HL-60/S4 treated with retinoic acid at 250 ng/mL for 4 days and 3 days (cell line): Measurements from ENCODE around the gene AMELY.
"Not testable (repeated sequence)": the region's sequence is repeated elsewhere in the genome, so short reads cannot be mapped to it uniquely, and the experiment has no call there.

ENCODE experiments used
- in situ Hi-C: fragments of 300-500 bp; cut with MboI; formaldehyde crosslinking; loops from 2 replicates; pipeline ENCODE4 v1.7.0; 2022; ENCODE audit warnings: low sequenced_read_pairs

Gene AMELY

GRCh38 chrY:6911253-6911881 is at the start of gene AMELY:
TSS of gene AMELY (minus strand) at chrY:6911752. CDS start at chrY:6872608, 39,144 bp downstream.
- in situ Hi-C loops, result no loop called here

- in situ Hi-C loops, result no loop called here
Measured at GRCh38 chrY:6949947-6950346, 38.4 kb upstream of the AMELY start.

GRCh38 chrY:6948378-6948777 is 36.8 kb upstream of the AMELY start:
- in situ Hi-C loops, result no loop called here

- in situ Hi-C loops, result no loop called here
Measured at GRCh38 chrY:6947695-6948094, 36.1 kb upstream of the AMELY start.

GRCh38 chrY:6935497-6935896 is 23.9 kb upstream of the AMELY start:
- in situ Hi-C loops, result no loop called here

GRCh38 chrY:6931779-6932396 is 20.3 kb upstream of the AMELY start:
- in situ Hi-C loops, result no loop called here

- in situ Hi-C loops, result no loop called here
Measured at GRCh38 chrY:6929237-6929636, 17.7 kb upstream of the AMELY start.

GRCh38 chrY:6928265-6928664 is 16.7 kb upstream of the AMELY start:
- in situ Hi-C loops, result no loop called here

- in situ Hi-C loops, result no loop called here
Measured at GRCh38 chrY:6921061-6921460, 9.5 kb upstream of the AMELY start.

GRCh38 chrY:6913362-6913761 is 1.8 kb upstream of the AMELY start:
- in situ Hi-C loops, result no loop called here

- in situ Hi-C loops, result no loop called here
Measured at GRCh38 chrY:6910372-6911252, 940 bp downstream of the AMELY start, which contains the start of gene TBL1Y. TSS of gene TBL1Y (plus strand) at chrY:6910697. CDS start at chrY:7025085, 114,388 bp downstream.

- in situ Hi-C loops, result no loop called here
Measured at GRCh38 chrY:6909856-6910255, 1.7 kb downstream of the AMELY start.

- in situ Hi-C loops, result no loop called here
Measured at GRCh38 chrY:6909118-6909521, 2.4 kb downstream of the AMELY start.

- in situ Hi-C loops, result not testable (repeated sequence)
Measured at GRCh38 chrY:6908021-6908420, 3.5 kb downstream of the AMELY start.

GRCh38 chrY:6907591-6907990 is 4.0 kb downstream of the AMELY start:
- in situ Hi-C loops, result no loop called here

GRCh38 chrY:6902116-6902515 is 9.4 kb downstream of the AMELY start:
- in situ Hi-C loops, result not testable (repeated sequence)

- in situ Hi-C loops, result no loop called here
Measured at GRCh38 chrY:6895236-6895635, 16.3 kb downstream of the AMELY start.

- in situ Hi-C loops, result no loop called here
Measured at GRCh38 chrY:6894496-6894895, 17.1 kb downstream of the AMELY start.

GRCh38 chrY:6849384-6849783 is 62.2 kb downstream of the AMELY start:
- in situ Hi-C loops, result no loop called here

- in situ Hi-C loops, result not testable (repeated sequence)
Measured at GRCh38 chrY:6842650-6843049, 68.9 kb downstream of the AMELY start.
